ENCODE data around the gene CPLX3.

- TF ChIP-seq YY1 (IDR thresholded peaks at IDR 0.05; ENCODE audit: insufficient read depth, insufficient read length) (no peak), ZNF274 (IDR thresholded peaks at IDR 0.05; ENCODE audit: low read depth, low read length) (no peak)
Observed at GRCh38 chr15:74795966-74796625, 30.3 kb upstream of the CPLX3 start.

Measured in NT2/D1 (cell line).